Activated CD4-positive, CD25-positive, alpha-beta regulatory T cell (primary cell): ENCODE data around the gene LGI2.
"Not testable (repeated sequence)": the region's sequence is repeated elsewhere in the genome, so short reads cannot be mapped to it uniquely, and the experiment has no call there.

Experiments
- DNase-seq, 4 experiments: peaks; one replicate each; lab custom pipeline; 2025; lab: John Stamatoyannopoulos, UW

The LGI2 gene

GRCh38 chr4:25030277-25031076 lies at the start of gene LGI2:
Gene LGI2, minus strand, starts transcription at chr4:25030946. Its CDS starts 253 bp downstream, at chr4:25030693.
- no peak for DNase-seq

DNA sequence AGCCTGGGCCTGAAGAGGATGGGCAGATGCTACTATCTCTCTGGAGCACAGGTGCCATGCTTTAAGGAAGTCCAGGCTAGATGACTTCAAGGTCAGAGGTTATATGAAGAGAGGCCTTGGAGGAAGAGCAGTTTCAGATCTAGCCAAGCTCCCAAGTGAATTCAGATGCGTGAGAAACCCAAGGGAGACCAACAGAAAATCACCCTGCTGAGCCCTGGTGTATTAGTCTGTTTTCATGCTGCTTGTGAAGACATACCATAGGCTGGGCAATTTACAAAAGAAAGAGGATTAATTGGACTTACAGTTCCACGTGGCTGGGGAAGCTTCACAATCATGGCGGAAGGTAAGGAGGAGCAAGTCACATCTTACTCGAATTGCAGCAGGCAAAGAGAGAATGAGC lies 47.8 kb upstream of the LGI2 start:
- no peak for DNase-seq

DNA sequence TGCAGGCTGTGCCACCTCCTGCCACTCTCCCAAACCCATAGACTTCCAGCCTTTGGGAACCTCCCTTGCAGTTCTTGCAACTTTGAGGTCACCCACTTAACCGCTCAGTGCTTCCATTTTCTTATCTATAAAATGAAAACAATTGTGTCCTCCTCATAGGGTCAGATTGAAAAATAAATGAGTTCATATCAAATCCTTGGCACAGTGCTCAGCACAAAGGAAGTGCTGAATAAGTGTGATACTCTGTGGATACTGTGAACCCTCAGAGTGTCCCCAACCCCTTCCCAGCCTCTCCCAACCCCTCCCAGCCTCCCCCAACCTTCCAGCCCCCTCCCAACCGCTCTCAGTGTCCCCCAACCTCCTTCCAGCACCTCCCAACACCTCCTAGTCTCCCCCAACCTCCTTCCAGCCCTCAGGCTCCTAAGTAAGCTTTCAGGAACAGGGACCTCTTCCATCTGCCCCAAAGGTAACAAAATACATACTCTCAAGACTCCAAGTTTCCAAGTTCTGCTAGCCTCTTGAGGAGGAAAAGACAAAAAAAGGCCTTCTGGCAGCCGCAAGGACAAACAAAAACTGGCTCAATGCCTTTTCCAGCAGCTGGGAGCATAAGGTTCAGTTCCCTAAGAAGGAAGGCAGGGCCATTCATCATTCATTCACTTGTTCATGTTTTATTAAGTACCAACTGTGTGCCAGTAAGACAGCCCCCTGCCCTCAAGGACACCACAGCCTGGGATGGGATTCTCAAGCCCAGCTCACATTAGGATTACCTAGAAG lies 46.1 kb upstream of the LGI2 start:
- DNase-seq, result no peak

DNA sequence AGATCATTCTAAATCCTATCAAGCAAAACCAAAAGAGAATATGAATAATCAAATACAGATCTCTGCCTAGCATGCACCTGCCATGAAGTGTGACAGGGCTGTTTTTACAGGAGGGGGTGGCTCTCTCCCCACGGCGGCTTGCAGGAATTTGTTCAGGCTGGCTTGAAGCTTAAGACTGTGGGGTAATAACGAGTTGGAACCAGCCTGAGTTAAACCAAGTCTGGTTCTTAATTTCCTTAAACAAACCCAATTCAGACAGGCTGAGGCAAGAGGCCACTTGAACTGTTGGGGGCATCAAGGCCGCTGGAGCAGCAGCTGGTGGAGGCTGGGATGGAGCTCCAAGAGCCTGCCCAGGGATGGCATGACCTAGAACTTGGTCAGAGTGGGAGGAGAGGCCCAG lies 45.1 kb upstream of the LGI2 start:
- DNase-seq, result no peak

GRCh38 chr4:25075129-25075528 lies 44.4 kb upstream of the LGI2 start:
- no peak for DNase-seq

- no peak for DNase-seq
These were observed 39.8 kb upstream of the LGI2 start for GRCh38 chr4:25070545-25070944.

GRCh38 chr4:25069014-25069413 lies 38.3 kb upstream of the LGI2 start:
- DNase-seq, result no peak

GRCh38 chr4:25068386-25068785 lies 37.6 kb upstream of the LGI2 start:
- DNase-seq, result no peak

GRCh38 chr4:25065932-25066590 lies 35.3 kb upstream of the LGI2 start:
- no peak for DNase-seq

DNA sequence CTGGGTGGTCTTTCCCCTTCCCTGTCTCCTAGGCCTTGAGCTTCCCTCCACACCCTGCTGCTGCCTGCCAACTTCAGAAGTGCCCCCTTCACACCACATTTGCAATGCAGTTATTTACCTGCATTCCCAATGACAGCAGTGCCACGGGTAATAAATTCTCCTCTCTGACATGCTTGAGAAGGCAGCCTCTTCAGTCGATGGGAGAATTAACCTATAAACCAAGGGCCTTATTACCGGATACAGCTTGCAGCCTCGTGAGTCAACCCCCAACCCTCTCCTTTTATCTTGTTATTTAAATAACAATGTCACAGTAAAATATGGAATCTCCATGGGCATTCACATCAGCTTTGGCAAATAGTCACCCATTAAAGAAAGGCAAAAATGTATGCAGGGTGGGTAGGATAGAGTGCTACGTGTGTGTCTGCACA lies 34.7 kb upstream of the LGI2 start:
- no peak for DNase-seq

DNA sequence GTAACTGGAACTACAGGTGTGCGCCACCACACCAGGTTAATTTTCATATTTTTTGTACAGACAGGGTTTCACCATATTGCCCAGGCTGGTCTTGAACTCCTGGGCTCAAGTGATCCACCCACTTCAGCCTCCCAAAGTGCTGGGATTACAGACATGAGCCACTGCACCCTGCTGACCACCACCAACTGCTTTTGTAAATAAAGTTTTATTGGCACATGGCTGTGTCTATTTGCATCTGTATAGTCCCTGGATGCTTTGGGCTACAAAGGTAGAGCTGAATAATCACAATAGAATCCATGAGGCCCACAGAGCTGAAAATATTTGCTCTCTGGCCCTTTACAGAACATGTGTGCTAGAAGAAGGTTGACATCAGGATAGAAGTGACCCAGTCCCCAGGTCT lies 33.7 kb upstream of the LGI2 start:
- DNase-seq, result not testable (repeated sequence)

DNA sequence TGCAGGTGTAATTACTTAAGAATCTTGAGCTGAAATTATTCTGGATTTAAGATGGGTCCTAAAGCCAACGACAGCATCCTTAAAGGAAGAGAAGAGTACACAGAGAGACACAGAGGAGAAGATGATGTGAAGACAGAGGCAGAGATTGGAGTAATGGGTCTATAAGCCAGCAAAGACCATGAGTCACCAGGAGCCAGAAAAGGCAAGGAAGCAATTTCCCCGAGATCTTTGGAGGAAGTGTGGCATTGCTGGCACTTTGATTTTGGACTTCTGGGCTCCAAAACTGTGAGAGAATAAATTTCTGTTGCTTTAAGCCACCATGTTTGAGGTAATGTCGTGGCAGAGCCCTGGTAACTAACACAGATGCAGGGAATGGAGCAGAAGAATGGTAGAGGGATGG lies 32.4 kb upstream of the LGI2 start:
- DNase-seq, result no peak

GRCh38 chr4:25062098-25062497 lies 31.4 kb upstream of the LGI2 start:
- DNase-seq, result no peak

DNA sequence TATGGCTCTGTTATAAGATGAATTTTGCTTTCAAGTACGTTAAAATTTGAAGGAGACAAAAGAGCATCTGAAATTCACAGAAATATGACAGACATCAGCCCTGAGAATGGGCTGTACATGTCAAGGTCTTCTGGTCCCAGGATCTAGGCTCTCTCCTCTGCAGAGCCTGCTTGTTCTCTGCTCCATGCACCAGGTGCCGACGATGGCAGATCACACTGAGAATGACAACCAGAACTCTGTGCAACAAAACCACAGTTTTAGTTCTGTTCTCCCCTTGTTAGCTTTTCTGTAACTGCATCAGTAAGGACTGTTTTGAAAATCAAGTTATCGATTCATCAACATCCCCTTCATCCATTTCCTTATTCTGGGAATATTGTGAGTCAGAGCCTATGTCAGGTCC lies 30.9 kb upstream of the LGI2 start:
- DNase-seq, result no peak

DNA sequence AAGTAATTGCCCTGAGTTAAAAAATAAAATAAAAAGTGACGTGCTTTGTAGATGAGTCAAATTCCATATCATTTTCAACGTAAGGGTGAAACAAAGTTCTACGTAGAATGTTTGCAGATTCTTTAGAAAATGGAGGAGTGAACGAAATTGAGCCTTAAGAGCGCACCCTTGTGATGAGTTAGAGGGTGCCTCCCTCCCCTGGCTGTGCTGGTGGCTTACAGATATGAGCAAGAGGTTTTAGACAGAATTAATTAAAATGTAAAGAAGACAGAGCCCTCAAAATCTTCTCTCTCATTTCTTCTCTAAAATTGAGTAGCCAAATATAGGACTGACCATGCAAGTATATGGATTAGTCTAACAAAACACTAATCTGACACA lies 30.2 kb upstream of the LGI2 start:
- DNase-seq, result no peak

DNA sequence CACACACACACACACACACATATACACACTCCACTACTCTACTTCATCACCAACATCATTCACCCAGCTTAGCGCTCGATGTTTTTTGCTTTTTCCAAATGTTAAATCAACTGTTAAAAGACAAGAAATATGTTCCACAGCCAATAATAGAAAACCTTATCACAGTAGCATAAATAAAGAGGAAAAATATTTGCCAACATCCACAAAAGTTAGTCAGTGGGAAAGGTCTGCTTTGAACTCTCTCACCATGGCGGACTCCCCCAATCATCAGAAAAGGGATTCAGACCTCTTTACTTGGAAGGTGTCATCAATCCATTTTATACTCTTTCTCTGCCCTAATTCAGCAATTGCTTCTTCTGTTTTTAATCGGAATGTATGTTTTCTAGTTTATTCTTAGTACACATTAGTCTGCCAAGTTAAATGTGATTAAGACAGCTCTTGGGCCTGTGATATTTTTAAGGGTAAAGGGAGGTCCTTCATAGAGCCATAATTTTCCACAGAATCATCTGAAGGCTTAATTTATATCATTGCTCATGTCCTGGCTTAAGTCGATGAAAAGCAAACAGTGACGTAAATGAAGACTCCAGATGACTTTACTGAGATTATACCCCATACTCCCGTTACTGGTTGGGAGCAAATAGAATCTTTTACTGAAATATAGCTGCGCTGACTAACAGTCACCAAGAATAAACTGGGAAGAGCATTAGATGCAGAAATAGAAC lies 29.7 kb upstream of the LGI2 start:
- no peak for DNase-seq

DNA sequence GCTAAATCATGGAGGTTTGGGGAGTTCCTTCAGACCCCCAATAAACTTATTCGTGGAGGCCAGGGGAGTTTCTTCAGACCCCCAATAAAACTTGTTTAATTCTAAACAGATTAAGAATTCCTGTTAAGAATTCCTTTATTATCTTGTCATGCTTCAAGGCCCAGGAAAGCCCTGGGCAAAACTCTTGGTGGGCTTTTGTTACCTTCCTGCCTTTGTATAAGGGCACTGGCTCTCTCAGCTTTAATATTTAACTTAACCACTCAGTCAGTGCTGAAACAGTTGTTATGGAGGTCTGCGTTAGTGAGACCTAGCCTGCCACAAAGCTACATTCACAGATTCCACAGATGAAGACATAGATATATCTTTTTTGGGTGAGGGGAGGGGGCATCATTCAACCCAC lies 29.0 kb upstream of the LGI2 start:
- no peak for DNase-seq

GRCh38 chr4:25058796-25059195 lies 28.1 kb upstream of the LGI2 start:
- DNase-seq, result no peak

GRCh38 chr4:25057299-25057698 lies 26.6 kb upstream of the LGI2 start:
- DNase-seq, result no peak

DNA sequence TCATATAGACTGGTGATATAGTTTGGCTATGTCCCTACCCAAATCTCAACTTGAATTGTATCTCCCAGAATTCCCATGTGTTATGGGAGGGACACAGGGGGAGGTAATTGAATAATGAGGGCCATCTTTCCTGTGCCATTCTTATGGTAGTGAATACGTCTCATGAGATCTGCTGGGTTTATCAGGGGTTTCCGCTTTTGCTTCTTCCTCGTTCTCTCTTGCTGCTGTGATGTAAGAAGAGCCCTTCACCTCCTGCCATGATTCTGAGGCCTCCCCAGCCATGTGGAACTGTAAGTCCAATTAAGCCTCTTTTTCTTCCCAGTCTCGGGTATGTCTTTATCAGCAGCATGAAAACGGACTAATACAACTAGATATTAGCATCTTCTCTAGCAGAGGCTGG lies 21.3 kb upstream of the LGI2 start:
- not testable (repeated sequence) for DNase-seq

DNA sequence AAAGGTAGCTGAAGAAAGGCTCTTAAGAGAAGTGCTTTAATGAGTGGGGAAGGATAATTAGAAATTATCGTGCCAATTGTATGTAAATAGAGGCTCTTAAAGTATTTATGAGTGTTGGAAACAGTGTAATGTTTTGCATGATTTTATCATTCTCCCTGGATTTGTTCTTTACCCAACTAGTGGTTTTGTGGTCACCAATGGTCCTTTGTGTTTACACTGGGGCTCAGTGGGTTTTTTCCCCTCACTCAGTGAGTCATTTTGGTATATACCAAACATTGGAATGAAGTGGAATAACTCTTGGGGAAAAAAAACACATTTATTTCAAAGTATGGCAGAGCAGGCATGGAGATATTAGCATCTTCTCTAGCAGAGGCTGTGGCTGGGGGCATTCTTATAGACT lies 20.8 kb upstream of the LGI2 start:
- DNase-seq, result no peak

- no peak for DNase-seq
These were observed 19.8 kb upstream of the LGI2 start for GRCh38 chr4:25050370-25051078.
